Tibial nerve (tissue), 3 donors: ENCODE data around the gene CTLA4.

Experiments used
- CTCF ChIP-seq, 5 experiments: fragments of 200-600 bp in 3 of 5; fragments of 450-650 bp in 2 of 5; sonication (generic) in 3 of 5; IDR thresholded peaks; one replicate each; pipeline ENCODE4 v1.5.1; 2016 to 2019; ENCODE audit warnings: antibody characterized with exemption in 5 of 5, mild to moderate bottlenecking in 3 of 5, moderate library complexity in 2 of 5
- POLR2A ChIP-seq, 2 donors: fragments of 450-650 bp; IDR thresholded peaks; one replicate each; pipeline ENCODE4 v1.6.1; 2017; ENCODE audit warnings: antibody characterized with exemption in 2 of 2, mild to moderate bottlenecking in 2 of 2, moderate library complexity in 2 of 2

- TF ChIP-seq CTCF (IDR thresholded peaks at IDR 0.05) (no peak), POLR2A (IDR thresholded peaks at IDR 0.05) (no peak)
Measured at GRCh38 chr2:203909974-203910373, 42.4 kb downstream of the CTLA4 start.
